Peyer's patch (tissue), 4 donors: Measurements from ENCODE around the gene FEV.

Experiments
- POLR2A ChIP-seq, 2 donors: fragments of 450-650 bp; IDR thresholded peaks; one replicate each; pipeline ENCODE4 v1.5.1; 2017; ENCODE audit warnings: antibody characterized with exemption in 2 of 2, mild to moderate bottlenecking in 2 of 2, moderate library complexity in 2 of 2
- TF ChIP-seq, protein P1 (sequence below), 6 experiments: fragments of 450-650 bp in 4 of 6; fragments of 200-600 bp in 2 of 6; sonication (generic) in 1 of 6; IDR thresholded peaks; one replicate each; pipeline ENCODE4 v1.5.1; 2017 to 2019; ENCODE audit warnings: antibody characterized with exemption in 6 of 6, mild to moderate bottlenecking in 3 of 6, moderate library complexity in 1 of 6

- TF ChIP-seq, protein P1, sequence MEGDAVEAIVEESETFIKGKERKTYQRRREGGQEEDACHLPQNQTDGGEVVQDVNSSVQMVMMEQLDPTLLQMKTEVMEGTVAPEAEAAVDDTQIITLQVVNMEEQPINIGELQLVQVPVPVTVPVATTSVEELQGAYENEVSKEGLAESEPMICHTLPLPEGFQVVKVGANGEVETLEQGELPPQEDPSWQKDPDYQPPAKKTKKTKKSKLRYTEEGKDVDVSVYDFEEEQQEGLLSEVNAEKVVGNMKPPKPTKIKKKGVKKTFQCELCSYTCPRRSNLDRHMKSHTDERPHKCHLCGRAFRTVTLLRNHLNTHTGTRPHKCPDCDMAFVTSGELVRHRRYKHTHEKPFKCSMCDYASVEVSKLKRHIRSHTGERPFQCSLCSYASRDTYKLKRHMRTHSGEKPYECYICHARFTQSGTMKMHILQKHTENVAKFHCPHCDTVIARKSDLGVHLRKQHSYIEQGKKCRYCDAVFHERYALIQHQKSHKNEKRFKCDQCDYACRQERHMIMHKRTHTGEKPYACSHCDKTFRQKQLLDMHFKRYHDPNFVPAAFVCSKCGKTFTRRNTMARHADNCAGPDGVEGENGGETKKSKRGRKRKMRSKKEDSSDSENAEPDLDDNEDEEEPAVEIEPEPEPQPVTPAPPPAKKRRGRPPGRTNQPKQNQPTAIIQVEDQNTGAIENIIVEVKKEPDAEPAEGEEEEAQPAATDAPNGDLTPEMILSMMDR (IDR thresholded peaks at IDR 0.05), result no peak
- TF ChIP-seq POLR2A (IDR thresholded peaks at IDR 0.05), result no peak
Measured at GRCh38 chr2:218998414-218999002, 13.5 kb upstream of the FEV start.
